HG03342 (cell line): ENCODE data around the gene ATP6V0B.

Experiments used
- ATAC-seq: cut with Tn5 transposase; IDR thresholded peaks from one replicate; pipeline ENCODE4 v1.9.1; 2021; ENCODE audit warnings: mild to moderate bottlenecking, moderate library complexity; ENCODE audit not compliant: unreplicated experiment

Gene ATP6V0B

GRCh38 chr1:43968348-43968948 lies 6.3 kb upstream of the ATP6V0B start:
- ATAC-seq, result no peak

GRCh38 chr1:43969416-43969745 lies 5.4 kb upstream of the ATP6V0B start:
- ATAC-seq, result no peak

DNA sequence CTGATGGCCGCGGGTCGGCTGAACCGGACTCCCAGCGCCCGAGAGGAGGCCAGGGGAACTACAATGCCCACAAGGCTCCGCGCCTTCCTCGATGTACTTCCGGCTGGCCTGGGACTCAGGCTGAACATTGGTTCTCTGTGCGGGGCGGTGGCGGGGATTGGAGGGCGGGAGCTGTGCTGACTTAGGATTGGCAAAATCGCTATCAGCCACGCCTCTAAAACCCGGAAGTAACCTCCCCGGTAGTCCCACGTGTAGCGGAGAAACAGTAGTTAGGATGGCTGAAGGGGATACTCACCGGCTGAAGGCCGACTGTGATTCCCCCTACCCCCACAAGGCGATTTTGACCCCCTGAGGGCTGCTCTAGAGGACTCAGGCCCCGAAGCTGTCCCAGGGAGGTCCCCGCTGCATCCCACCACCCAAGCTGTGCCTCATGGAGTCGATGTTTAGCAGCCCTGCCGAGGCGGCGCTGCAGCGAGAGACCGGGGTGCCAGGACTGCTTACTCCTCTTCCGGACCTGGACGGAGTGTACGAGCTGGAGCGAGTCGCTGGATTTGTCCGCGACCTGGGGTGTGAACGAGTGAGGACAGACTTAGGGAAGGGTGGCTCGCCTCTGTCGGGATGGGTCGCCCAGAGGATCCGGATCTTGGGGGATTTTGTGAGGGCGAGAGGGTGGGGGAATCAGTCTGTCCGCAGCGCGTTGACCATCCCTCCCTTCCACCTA lies 4.9 kb upstream of the ATP6V0B start, which contains the start of gene DPH2:
DPH2 (plus strand) TSS at position 265 of the 721 bp plus-strand sequence; CDS start at position 431, 166 bp downstream.
- peak; percentile 85 for ATAC-seq

DNA sequence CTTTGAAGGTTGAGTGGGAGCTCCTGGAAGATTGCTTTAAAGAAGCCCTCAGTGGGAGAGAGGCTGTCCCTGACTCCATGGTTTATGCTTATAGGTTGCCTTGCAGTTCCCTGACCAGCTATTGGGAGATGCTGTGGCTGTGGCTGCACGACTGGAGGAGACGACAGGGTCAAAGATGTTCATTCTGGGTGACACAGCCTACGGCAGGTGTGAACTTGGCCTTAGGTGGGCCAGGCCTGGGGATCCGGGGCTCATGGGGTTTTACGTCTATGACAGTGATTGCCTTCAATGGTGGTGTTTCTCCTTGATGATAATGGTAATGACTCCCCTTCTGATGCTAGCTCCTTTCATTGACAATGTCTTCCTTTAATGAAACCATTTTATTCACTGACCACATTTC lies 4.3 kb upstream of the ATP6V0B start:
- no peak for ATAC-seq

DNA sequence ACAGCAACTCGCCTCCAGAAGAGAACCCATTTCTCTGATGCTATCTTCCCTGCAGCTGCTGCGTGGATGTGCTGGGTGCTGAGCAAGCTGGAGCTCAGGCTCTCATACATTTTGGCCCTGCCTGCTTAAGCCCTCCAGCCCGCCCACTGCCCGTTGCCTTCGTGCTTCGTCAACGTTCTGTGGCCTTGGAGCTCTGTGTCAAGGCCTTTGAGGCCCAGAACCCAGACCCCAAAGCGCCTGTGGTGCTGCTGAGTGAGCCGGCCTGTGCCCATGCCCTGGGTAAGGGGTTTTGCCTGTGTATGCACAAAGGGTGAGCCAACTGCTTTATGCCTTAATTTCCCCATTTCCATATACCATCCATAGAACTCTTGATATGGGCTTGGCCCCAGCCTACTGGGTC lies 3.8 kb upstream of the ATP6V0B start:
- no peak for ATAC-seq

GRCh38 chr1:43971336-43971980 lies 3.3 kb upstream of the ATP6V0B start:
- no peak for ATAC-seq

- no peak for ATAC-seq
Measured at GRCh38 chr1:43973981-43974442, 748 bp upstream of the ATP6V0B start.

DNA sequence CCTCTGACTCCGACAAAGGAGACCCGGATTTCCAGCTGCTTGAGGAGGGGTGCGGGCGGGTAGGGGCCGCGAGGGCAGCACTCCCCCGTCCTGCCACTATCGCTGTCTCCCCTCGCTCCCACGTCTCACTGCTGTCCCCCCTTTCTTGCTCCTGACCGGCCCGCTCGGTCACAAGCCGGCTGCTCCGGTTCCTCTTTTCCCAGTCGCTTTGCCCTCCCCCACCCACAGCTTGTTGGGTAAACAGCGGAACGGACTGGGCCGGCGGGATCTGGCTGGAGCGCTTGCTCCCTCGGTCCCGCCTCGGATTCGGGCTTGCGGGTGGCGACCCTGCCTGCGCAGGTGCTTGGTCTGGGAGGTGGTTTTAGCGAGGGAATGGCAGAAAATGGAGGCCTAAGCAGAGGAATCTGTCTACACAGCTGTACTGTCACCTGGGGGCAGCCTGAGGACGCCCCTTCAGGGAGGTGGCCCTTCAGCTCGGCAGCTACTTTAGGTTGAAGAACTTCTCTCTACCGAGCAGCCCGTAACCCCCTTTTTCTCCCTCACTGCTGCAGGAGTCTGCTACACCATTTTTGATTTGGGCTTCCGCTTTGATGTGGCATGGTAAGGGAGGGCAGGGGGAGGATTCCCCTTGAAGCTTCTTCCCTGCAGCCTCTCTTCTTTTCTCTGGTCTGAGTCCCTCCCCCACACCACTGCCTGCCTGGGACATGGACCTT lies 645 bp downstream of the ATP6V0B start:
- no peak for ATAC-seq

GRCh38 chr1:43976045-43976444 lies 1.3 kb downstream of the ATP6V0B start:
- no peak for ATAC-seq

DNA sequence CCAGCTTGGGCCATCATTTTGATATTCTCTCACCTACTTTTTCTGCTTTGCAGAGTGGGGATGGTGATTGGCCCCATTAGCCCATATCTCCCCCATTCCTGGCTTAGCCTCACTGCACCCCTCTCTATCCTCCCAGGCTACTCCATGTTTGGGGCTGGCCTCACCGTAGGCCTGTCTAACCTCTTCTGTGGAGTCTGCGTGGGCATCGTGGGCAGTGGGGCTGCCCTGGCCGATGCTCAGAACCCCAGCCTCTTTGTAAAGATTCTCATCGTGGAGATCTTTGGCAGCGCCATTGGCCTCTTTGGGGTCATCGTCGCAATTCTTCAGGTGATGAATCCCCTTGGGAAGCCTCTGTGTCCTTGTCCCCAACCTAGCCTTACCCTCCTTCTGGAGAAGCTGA lies 2.1 kb downstream of the ATP6V0B start:
- no peak for ATAC-seq

GRCh38 chr1:43977376-43978263 lies 2.9 kb downstream of the ATP6V0B start:
- ATAC-seq, result no peak

DNA sequence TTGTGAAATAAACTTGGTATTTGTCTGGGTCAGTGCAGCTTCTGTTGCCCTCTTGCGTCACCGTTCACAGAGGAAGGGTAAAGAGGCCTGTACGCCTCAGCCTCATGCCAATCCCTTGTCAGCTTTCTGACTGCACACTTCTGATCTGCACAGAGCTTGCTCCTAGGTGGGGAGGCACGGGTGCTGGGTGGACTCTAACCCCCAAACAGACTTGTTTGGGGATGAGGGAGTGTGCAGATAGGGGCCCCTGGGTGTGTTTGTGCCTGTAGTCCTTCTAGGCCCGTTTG lies 3.4 kb downstream of the ATP6V0B start:
- ATAC-seq, result no peak

GRCh38 chr1:43978551-43979260 lies 3.9 kb downstream of the ATP6V0B start, which contains the start of gene B4GALT2:
Gene B4GALT2, plus strand, starts transcription at chr1:43979210. Its CDS starts 1,951 bp downstream, at chr1:43981161.
- ATAC-seq, result no peak

DNA sequence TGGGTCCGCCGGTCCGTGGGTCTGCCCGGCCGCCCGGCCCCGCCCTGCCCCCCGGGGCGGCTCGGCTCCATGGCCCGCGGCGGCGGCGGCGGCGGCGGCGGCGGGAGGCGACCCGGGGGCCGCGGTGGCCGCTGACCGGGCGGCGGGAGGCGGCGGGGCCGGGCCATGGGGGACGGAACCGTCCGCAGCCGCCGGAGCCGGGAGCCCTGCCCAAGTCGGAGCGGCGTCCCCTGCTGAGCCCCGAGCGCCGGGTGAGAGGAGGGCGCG lies 4.4 kb downstream of the ATP6V0B start:
- no peak for ATAC-seq

DNA sequence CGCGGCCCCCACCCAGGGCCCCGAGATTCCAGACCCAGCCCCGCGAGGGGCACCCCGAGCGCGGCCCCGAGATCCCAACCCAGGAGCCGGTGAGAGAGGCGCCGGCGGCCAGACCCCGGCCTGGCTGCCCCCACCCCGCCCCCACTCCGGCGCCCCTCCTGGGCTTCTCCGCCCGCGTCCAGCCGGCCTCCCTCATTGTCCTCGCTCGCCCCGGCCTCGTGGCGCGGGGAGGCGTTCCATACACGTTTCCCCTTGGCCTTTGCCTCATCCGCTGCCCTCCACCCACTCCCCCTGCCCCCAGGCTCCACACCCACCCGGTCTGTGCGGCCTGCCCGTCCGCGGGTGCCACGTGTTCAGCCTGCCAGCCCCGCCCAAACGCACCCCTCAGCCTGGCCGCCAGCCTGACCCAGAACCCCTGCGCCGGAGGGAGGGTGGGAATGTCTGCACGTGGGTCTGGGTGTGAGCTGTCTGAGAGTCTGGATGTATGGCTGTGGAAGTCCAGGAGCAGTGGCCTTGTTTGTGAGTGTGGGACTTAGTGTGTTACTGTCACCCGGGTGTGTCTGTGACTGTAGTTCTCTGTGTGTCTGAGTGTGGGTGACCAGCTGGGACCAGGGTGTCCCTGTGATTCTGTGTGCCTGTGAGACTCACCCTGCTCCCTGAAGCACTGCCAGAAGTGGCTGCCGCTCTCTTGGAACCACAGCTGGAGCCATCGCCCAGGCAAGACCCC lies 4.9 kb downstream of the ATP6V0B start:
- ATAC-seq, result no peak

DNA sequence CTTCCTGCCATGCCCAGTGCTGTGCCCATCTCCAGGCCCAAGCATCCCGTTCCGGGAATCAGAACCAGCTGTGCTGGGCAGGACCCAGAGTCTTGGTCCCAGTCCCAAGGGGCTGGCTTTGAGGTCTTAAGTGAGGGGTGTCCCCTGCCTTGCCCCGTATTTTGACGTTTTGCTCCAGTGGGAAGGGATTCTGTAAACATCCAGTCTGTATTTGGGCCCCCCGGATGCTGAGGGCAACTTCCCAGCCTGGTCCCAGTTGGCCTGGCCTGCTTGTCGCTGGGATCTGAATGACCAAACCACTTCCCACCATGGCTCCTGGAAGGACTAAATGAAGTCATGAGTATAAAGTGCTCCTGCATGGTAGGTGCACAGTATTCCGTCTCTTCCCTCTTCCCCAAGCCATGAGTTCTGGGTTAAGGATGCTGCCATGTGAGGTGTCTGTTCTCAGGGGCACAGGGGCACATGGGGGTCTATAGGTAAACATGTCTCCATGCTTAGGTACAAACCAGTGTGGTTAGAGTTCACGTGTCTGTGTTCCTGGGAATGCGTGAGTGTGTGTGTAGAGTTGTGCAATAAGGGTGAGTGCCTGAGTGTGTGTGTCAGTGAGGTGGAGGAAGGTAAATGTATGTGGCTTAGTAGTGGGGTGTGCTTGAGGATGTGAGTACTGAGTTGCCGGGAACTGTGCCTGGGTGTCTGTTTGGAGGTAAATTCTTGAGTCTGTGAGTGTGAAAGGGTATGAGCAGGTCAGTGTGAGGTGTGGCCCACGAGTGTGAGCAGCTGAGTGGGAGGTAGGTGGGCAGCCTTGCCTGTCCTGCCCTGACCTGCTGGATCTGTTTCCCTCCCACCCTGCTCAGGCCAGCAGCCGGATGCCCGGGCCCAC lies 5.7 kb downstream of the ATP6V0B start:
- no peak for ATAC-seq

- no peak for ATAC-seq
Measured at GRCh38 chr1:43981135-43981491, 6.4 kb downstream of the ATP6V0B start.

DNA sequence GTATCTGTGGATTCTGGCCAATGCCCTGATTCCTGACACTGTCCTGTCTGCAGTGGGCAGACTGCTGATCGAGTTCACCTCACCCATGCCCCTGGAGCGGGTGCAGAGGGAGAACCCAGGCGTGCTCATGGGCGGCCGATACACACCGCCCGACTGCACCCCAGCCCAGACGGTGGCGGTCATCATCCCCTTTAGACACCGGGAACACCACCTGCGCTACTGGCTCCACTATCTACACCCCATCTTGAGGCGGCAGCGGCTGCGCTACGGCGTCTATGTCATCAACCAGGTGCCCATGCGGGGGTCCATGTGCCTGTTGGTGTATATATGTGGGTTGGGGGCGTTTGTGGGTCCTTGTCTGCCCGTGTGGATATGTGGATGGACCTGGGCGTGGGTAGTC lies 6.9 kb downstream of the ATP6V0B start:
- ATAC-seq, result no peak

DNA sequence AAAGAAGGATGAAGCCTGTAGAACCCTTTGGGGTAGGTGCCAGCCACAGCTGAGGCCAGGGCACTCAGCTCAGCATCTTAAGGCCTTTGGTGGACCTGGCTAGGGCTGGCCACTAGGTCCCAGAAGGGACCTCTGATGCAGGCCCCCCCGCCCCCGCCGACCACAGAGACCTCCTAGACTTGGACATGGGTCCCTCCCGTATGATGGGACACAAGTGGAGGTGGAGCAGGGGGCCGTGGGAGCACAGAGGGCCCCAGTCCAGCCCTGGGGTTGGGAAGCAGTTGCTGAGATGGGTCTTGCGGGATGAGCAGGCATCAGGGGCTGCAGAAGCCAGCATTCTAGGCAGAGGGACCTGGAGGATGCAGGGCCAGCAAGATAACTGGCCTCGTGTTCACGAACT lies 7.5 kb downstream of the ATP6V0B start:
- no peak for ATAC-seq
